GM21360 (cell line): ENCODE measurements around the gene SUMO1.

Experiments
- ATAC-seq: cut with Tn5 transposase; IDR thresholded peaks from one replicate; pipeline ENCODE4 v1.9.1; 2021; ENCODE audit warnings: mild to moderate bottlenecking, moderate library complexity; ENCODE audit not compliant: unreplicated experiment

SUMO1 gene

DNA sequence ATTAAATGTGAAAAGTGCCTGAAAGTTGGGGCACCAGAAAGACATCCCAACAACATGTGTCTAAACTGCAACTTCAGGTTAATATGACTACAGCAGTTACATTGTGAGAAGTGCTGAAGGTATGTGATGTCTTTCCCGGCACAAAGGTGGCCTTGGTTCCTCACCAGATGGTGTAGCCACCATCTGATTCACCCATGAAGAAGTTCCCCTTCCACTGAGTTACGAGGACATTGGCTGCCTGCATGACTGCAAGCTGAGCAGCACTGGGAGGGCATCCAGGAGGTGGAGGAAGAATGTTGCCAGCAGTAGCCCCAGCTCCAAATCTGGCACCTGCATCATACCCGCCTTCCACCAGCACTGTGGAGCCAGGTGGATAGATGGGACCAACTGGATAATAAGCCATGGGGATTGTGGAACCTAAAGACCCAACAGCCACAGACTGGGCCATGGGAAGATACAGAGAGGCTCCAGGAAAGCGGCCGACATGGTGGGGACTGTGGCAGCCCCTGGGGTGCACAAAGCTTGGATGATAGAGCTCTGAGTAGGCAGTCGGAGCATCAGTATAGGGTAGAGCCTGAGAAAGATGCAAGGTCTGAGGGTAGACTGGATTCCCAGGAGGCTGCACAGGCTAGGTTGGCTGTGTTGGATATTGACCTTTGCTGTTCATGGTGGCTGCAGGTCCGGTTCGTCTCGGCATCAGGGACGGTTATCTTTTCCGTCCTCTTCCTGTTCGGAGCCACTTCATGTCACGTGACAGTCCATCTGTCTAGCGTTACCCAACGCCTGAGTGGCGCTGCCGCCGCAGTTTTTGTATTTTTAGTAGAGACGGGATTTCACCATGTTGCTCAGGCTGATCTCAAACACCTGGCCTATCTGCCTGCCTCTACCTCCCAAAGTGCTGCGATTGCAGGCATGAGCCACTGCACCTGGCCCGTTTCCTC is 36.9 kb downstream of the SUMO1 start:
- no peak for ATAC-seq

DNA sequence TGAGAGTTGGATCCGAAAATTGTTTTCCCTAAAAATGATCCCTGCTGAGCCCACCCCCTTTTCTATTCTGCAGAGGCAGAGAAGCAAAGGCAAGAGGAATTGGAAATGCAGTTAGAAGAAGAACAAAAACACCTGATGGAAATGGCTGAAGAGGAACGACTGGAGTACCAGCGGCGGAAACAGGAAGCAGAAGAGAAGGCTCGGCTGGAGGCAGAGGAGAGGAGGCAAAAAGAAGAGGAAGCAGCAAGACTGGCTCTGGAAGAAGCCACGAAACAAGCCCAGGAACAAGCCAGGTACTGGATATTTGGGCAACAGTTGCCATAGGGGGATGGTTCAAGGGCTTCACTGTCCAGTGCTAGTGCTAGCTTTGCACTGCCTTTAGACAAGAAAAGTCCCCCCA is 41.7 kb downstream of the SUMO1 start:
- no peak for ATAC-seq

DNA sequence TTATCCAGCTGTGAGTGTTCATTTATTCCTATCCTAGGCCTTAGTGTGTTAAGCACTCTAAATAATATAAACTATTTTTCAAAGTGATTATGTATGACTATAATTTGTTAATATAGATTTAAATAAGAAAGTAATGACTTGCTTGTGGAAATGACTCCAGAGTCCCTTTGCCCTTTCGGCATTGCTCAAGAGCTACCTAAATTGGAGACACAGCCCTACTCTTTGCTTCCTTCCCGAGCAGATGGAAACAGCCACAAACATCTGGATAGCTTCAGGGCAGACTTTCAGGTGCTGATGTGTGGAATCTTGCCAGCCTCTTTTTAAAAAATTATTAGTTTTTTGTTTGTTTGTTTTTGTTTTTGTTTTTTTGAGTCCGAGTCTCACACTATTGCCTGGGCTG is 44.0 kb downstream of the SUMO1 start:
- ATAC-seq, result no peak

DNA sequence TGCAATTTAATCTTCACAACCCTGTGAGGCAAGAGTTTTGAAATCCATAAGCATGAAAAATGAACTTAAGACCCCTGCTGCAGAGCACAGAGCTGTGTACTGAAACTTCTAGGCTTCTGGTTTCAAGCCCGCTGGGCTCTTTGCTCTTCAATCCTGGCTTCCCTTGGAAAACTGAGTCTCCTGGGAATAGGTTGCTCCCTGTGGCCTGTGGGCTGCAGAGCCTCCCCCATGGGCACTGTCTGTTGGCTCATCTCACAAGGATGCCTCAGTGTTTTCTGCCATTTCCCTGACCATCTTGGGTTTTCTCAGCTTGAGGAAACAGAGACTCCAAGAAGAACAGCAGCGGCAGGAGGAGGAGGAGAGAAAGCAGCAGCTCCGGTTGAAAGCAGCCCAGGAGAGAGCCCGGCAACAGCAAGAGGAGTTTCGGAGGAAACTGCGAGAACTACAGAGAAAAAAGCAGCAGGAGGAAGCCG is 44.5 kb downstream of the SUMO1 start:
- no peak for ATAC-seq

DNA sequence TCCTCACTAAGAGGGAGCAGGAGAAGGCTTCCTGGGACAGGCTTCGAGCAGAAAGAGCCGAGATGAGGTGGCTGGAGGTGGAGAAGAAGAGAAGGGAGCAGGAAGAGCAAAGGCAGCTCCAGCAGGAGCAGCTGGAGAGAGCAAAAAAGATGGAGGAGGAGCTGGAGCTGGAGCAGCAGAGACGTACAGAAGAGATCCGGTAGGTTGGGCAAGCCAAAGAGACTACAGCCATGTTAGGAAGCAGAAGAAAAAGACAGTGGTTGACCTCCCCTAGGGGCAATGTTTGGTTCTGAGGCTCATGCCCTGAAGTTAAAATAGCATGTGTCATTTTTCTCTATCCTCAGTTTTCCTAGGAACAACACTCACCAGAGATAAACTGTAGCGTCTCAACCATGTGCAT is 45.1 kb downstream of the SUMO1 start:
- no peak for ATAC-seq

DNA sequence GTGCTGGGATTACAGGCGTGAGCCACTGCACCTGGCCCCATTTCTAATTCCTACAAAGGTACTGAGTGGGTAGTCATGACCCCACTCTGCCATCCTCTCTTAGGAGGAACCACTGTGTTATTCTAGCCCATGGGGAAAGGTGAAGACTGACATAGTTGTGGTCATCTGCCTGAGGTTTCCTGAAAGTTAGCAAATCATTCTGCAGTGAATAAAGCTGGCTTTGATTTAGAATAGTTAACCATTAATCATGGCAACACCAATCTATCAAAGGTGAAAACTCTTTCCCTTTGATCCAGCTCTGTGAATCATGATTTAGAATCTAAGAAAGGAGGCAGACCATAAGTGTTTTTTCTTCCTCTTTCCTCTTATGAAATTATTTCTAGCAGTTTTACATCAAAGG is 50.8 kb downstream of the SUMO1 start:
- no peak for ATAC-seq

DNA sequence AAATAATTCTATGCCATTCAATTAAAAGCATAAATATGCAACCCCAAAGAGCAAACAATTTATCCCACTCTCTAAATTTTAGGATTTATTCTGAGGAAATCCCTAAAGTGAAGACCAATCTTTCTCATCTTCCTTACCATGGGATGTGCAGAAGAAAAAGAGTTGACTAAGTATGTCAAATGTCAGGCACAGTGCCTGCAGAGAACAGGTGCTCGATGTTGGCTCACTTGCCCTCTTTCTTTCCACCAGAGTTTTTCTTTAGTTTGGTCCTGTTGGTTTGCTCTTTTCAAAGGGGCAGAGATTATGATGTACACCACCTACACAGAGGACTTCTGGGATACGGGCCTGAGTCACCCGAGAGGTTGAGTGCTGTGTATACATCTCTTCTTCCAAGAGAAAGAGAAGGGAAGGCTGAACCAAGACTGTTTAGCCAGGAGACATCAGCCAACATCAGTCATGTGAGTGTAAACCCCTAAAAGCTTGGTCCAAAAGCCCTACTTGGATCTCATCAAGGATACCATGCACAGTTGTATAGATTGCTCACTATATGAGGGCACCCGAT is 51.7 kb downstream of the SUMO1 start:
- no peak for ATAC-seq

DNA sequence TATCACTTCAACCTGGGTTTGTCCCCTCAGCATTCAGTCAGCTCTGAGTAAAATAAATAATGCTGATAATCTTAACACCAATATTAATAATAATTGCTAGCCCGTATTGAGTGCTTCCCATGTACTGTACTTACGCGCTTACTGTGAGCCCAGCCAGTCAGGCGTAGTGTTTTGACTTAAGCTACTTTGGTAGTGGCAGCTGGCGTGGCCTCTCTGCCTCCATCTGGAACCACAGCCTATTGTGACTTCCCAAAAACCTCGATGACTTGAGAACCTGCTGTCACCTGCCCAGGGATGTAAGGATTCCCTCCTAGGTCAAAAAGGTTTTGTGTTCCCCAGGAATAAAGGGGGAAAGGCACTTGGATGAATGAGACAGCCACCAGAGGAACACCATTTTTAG is 53.2 kb downstream of the SUMO1 start:
- no peak for ATAC-seq

DNA sequence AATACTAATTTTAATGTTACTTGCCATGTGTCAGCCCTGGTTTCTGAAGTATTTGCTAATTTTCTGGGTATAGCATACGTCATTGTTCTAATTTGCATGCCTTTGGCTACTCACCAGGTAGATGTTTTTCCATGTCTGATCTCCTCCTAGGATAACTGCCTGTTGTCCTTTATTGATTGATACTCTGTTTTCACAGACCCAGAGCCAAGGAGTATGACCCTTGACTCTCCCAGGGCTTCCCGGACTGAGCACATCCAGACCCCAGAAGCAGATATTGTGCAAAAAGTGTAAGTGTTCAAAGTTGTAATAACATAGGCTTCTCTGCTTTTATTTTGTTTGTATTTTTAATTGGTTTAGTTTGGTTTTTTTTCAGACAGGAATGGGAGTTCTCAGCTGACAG is 53.8 kb downstream of the SUMO1 start:
- ATAC-seq, result no peak

DNA sequence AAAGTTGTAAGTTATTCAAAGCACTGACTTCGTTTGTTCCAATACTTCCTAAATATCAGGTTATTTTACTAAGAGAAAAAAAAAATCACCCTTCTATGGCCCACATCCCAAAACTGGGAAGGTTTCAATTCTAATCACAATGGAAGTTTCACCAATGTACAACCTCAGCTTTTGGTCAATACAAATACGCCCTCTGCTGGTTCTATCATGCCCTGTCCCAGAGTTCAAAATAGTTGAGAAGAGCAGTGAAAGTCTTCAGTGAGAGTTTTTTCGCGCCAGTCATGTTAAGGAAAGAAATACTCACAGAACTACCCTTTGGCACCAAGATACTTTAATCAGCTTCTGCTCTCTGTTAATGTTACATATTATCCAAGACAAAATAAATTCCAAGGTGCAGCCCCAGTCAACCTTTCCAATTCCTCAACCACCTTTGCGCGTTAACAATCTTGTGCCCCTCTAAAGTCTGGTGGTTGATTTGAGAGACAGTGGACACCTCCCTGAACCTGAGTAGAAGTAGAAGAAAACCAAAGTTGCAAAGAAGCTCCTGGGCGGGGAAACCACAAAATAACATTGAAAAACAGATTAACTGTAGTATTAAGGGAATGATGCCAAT is 59.9 kb downstream of the SUMO1 start:
- no peak for ATAC-seq

DNA sequence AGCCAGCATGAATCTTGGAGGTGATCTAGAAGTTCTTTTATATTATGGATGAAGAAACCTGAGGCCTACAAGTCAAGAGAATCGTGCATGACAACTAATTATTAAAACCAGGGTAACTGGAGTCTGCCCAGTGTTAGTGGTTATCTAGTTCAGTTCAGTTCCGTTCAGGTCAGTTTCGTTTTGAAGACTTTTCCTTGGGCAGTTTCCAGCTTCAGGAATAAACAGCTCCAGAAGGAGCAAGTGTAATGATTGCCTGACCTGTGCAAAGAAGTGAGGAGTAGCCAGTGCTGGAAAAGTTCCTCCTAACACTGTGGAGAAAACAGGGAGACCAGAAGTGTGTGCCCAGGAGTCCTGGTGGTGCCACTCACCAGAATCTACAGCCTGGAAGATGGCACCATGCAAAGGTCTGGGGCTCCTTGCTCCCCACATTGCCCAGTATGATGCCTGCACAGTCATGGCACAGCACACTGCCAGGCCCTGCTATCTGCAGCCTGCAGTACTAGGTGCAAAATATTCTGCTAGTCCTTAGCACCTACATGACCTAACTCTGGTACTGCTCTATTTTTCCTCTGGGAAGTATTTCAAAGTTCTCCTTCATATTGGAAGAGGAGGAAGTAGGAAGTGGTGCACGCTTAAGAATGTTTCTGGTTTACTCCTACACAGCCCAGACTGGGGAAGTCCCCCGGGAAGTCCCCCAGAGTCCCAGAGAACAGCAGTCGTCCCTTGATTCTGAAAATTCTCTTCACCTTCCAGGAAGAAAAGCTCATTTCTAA is 65.8 kb downstream of the SUMO1 start:
- ATAC-seq, result peak; percentile 71

DNA sequence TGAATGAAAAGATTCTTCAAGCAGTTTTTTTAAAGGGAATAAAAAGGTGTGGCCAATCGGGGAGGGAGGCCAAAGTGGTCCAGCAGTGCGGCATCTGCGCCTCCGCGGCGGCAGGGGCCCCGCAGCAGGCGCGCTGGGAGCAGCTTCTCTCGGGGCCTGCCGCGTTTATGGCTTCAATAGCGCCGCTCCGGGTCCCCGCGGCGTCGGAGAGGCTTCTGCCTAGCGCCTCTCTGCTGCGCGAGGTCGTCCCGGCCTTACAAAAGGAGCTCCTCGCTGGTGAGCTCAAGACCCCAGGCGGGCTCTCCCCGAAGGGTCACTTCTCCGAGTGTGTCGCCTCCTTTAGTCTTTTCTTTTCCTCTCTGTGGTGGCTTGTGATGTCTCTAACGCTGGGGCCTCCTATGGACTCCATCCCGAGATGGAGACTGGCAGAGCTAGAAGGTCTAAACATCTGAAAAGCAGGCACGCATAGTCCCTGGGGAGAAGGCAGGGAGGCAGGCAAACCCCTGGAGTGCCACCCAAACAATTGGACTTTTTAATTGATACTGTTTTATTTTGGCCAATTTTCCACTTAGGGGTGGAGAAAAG is 67.1 kb downstream of the SUMO1 start:
- no peak for ATAC-seq

DNA sequence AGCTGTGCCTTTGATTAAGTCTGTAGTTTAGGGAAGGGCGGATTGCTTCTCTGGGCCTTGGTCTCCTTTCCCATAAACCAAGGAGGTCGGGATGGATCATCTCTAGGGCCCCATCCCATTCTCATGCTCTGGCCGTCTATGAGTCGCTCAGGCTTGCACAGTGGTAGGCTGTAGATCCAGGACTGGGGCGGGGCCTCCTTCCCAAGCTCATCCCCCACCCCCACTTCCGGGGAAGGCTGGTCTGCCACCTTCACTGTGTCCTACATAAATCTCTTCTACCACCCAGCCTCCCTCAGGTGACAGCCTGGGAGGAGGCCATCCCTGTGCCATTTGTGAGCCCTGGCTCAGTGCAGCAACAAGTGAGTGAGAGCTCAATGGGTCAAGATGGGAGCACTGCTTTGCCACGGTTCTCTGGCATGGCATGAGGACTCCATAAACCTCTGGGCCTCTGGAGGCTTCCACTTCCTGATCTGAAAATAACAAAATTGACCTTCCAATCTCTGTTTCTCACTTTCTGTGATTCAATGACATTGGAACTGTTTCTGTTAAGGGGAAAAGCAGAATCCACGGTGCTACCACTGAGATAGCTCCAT is 68.5 kb downstream of the SUMO1 start:
- no peak for ATAC-seq

DNA sequence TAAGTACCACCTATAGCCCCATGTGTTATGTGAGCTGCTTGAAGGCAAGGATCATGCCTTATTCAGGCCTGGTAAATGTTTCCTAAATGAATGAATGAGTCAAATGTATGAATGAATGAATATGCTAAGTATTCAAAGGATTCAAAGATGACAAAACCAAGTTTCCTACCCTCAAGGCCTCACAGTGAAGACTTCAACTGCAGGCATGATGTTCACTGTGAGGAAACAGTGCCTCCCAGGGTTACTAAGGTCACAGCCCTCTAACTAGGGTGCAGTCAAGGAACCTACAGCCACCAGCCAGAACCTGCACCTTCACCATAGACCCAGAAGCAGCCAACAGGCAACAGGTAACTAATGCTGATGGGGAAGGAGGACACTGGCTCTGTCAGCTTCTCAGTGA is 69.3 kb downstream of the SUMO1 start:
- no peak for ATAC-seq

DNA sequence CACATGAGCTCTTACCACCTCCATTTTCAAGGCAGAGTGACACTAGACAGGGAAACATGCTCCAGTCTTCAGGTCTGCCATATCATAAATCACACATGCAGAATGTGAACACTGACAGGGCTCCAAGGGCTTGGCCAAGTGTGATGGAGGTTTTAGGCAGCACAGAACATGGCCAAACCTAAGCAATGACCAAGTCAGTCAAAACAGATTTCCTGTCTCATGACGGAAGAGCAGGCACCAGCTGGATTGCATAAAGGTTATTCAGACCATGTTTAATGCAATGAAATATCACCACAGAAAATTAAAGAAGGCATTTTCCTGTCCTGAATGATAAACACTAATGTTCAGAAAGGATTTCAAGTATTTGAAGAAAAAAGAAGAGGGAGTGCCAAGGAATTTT is 72.5 kb downstream of the SUMO1 start:
- no peak for ATAC-seq

DNA sequence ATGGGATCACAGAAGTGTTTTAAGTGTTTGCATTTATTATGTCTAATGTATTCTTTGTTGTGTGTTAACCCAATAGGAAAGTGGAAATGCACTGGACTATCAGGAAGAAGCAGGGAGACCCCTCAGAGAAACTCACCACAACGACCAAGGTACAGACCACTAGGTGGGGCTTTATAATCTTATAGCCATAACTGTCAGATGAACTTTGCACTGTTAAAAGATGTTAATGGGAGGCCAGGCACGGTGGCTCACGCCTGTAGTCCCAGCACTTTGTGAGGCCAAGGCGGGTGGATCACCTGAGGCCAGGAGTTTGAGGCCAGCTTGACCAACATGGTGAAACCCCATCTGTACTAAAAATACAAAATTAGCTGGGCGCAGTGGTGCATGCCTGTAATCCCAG is 73.2 kb downstream of the SUMO1 start:
- no peak for ATAC-seq

DNA sequence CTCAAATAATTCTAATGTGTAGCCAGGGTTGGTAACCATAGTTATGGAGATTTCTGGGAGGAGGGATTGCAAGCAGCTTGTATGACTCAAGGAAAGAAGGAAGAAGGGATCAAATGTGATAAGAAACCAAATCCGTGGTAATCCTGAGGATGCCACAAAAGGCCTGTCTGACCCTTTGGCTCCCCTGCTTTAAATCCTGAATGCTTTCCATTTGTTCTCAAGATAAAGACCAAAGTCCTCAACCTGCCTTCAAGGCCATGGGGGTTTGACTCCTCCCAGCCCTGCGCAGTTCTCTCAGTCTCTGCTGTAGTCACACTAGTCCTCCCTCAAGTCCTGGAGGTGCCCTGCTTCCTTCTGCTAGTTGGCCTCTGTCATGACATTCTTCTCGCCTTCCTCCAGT is 74.0 kb downstream of the SUMO1 start:
- ATAC-seq, result no peak

DNA sequence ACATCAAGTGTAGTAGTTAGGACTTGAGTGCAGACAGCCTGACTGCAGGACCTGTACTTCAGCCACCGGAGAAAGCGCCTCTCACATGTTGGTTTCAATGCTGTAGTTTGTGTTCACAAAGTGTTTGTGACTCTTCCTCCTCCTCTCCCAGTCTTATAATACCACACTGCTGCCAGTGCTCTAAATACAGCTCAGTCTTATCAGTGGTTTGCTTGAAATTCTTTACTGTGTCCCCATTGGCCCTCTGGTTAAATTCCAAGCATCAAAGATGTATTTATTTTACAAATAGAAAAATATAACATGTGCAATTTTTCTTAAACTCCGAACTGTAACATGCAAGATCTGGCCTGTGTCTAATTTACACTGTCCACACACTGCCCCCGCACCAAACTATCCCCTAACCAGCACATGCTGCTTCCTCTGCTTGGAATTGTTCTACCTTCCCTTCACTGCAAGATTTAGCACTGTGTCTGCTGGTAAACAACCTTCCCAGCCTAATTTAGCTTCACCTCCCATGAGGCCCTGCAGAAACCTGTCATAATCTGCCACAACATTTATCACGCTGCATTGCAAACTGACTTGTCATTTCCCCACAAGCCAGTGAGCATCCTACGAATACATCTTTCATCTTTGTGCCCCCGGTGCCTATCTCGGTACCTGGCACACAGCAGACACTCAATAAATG is 77.1 kb downstream of the SUMO1 start:
- ATAC-seq, result no peak

DNA sequence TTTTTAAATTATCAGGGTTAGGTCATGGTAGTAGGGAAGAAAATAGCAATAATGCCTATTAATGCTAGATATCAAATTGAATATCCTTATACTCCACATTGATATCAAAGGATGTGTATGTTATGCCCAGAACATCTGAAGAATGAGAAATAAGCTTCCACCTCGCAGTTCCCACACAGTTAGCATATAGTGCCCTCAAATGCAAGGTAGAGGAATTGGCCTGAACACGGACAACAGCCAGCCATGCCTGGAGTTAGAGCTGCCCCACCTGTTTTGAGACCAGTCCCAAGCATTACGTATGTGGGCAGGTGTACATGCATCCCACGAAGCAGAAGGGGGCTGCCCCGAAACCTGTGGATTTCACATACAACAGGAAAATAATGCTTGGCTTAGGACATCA is 79.6 kb downstream of the SUMO1 start:
- ATAC-seq, result no peak
